CD4-positive, alpha-beta T cell treated with Interleukin-17A for 1 hour (primary cell): ENCODE data around the gene IFT88.
"Not testable (repeated sequence)": the region's sequence is repeated elsewhere in the genome, so short reads cannot be mapped to it uniquely, and the experiment has no call there.

Source experiments
- DNase-seq: peaks from one replicate; pipeline ENCODE4 v3.0.0-alpha.2; 2020

The IFT88 gene

GRCh38 chr13:20647758-20648157 is 80.8 kb downstream of the IFT88 start:
- DNase-seq: no peak

DNA sequence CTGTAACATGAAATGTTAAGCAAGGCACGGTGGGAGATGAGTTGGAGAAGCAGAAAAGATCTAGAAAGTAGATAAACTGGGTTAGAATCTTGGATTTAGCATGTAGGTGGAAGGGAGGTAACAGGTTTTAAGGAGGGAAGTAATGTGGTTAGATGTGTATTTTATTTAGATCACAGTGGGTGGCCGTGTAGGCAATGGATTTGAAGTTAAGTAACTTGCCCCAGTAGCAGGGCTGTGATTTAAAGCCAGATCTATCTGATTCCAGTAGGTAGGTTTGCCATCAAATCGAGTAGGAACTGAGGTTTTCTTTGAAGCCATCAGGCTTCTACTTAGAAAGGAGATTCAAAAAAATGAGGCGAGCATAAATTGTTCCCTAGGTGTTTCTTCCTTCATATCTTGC is 86.0 kb downstream of the IFT88 start:
- DNase-seq: no peak

GRCh38 chr13:20654156-20654555 is 87.2 kb downstream of the IFT88 start:
- DNase-seq: no peak

GRCh38 chr13:20658451-20659040 is 91.6 kb downstream of the IFT88 start:
- DNase-seq: no peak

- no peak for DNase-seq
These were observed 97.4 kb downstream of the IFT88 start for GRCh38 chr13:20664351-20664750.

- DNase-seq: no peak
These were observed 100.0 kb downstream of the IFT88 start for GRCh38 chr13:20666948-20667347.

- no peak for DNase-seq
These were observed 101.0 kb downstream of the IFT88 start for GRCh38 chr13:20667857-20668437.

DNA sequence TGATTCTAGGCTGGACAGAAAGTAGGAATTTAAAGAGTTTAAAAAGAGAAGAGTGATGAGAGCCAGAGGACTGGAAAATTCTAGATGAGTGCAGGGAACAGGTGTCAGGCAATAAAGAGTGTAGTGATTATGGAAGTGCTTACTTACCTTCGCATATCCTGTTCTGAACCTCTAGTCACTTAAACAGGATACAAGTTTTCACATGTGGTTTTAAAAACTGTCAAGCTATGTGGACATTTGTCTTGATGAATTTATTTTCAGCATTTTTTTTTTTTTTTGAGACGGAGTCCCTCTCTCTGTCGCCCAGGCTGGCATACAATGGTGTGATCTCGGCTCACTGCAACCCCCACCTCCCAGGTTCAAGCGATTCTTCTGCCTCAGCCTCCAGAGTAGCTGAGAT is 102.2 kb downstream of the IFT88 start:
- peak; percentile 18 for DNase-seq

DNA sequence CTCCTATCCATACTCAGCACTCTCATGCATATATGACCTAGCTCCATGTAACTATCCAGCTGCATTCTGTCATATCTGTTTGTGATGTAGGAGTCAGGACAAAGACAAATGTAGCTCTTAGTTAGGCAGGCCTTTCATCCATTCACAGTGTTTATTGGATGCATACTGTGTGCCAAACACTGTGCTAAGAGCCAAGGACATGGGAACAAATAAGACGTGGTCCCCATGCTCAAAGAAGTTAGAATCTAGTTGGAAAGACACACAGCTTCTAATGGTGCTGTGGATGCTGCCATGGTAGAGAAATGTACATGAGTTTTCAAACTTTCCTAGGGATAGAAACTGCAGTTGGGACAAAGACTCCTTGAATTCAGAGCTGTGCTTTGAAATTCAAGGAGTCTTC is 104.8 kb downstream of the IFT88 start:
- DNase-seq: no peak

GRCh38 chr13:20672772-20673171 is 105.8 kb downstream of the IFT88 start:
- no peak for DNase-seq

- DNase-seq: no peak
These were observed 106.8 kb downstream of the IFT88 start for GRCh38 chr13:20673715-20674114.

DNA sequence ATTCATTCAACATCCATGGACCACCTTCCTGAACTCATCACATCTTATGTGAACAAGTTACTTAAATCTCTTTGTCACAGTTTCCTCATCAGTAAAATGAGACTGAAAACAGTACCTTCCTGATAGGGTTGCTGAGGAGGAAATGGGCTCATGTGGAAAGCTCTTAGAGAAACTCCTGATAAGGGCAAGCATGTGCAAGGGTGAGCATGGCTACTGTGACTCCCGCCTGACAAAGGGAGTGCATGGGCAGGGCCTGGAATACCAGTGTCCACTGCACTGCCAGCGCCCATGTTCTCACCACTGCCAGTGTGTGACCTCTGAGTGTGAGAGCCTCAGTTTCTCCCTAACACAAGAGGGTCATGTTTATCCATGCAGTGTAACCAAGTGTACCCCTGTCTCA is 109.3 kb downstream of the IFT88 start:
- no peak for DNase-seq

GRCh38 chr13:20678606-20679005 is 111.6 kb downstream of the IFT88 start:
- DNase-seq: not testable (repeated sequence)

- no peak for DNase-seq
These were observed 112.9 kb downstream of the IFT88 start for GRCh38 chr13:20679879-20680278.

DNA sequence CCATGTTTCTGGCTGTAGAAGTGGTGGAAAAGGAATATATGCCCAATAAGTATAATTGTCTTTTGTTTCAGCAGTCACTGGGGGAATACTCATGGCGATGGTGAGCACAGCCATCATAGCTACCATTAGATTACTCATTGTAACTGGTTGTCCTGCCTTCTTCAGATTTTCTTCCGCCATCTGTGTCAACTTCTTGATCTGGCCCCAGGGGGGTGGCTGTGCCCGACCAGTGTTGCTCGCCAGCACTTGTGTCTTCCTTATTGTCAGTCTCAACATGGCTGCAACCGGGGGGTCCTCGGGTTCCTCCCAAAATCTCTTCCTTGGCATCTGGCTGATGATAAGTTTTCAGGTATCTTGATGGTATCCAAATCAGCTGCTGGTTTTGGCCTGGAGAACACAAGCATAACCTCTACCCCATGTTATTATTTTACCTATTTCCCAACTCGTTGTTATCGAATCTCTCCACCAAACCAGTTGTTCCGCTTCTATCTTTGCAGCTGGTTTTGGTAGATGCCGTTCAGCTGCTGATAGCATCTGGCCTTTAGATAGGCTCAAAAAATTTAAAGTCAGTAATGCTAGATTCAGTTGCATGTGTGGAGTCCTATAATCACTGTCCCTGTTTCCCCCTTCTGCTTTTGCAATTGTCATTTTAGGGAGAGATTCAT is 113.6 kb downstream of the IFT88 start:
- no peak for DNase-seq

DNA sequence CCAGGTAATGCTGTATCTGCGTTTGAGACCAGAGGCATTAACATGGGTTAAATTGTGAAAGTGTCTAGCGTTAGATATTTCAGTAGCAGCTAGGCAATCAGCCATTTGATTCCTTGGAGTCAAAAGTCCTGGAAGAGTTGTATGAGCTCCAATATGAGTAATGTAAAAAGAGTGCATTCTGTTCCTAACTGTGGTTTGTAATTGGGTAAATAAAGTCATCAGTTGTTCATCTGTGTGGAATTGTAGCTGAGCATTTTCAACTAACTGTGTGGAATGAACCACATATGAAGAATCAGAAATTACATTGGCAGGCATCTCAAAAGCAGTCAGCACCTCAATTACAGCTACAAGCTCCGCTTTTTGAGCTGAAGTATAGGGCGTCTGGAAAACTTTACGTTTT is 114.5 kb downstream of the IFT88 start:
- not testable (repeated sequence) for DNase-seq

GRCh38 chr13:20682061-20682460 is 115.1 kb downstream of the IFT88 start:
- no peak for DNase-seq

DNA sequence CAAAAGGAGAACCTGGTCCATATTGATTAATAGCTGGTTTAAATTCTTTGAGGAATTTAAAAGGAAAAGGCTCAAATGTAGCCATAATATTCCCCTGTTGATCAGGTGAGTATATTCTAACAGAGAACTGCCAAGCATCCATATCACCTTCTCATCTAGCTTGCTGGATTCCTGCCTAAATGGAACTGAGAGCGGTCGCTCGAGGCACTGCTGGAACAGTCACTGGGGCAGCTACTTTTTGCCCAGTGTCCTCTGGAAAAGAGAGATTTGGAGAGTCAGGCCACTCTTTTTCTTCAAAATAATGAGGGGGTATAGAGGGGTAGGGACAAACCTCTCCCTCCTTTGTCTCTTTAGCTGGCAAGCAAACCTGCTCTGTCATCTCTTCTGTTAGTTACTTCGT is 117.1 kb downstream of the IFT88 start:
- no peak for DNase-seq

DNA sequence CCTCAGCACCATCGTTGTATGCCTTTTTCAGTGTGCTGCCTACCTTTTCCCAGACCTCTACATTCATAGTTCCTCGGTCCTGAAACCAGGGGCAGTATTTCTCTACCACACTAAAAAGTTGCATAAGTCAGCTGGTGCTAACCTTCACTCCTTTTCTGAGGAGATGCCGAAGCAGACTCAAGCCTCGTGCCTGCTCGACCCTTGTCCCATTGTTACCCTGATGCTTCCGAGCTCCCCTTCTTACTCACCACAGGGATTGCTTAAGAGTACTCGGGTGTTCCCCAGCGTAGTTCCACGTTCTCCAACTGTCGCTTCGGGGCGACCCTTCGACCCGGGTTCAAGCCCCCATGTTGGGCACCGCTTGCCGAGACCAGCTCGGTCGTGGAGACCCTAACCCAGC is 117.6 kb downstream of the IFT88 start:
- no peak for DNase-seq

- no peak for DNase-seq
These were observed 118.1 kb downstream of the IFT88 start for GRCh38 chr13:20685092-20685491.

DNA sequence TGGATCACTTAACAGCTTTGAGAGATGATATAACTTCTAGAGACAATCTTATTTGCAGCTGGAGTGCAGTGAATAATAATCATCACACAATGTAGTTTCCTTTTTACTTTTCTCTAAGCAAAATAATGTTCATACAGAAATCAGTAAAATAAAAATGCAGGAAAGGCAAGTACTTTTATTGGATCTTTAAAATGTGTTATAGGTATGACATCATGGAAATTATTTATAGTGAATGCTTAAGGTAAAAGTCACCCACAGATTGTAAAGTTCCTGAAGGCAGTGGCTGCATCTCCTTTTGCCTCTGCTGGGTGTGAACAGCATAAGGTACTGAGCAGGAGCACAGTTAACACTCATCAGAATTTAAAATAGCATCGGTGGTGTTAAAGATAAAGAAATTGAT is 119.2 kb downstream of the IFT88 start:
- DNase-seq: no peak

- no peak for DNase-seq
These were observed 120.1 kb downstream of the IFT88 start for GRCh38 chr13:20686863-20687579.

- DNase-seq: no peak
These were observed 122.3 kb downstream of the IFT88 start for GRCh38 chr13:20689291-20689690.

DNA sequence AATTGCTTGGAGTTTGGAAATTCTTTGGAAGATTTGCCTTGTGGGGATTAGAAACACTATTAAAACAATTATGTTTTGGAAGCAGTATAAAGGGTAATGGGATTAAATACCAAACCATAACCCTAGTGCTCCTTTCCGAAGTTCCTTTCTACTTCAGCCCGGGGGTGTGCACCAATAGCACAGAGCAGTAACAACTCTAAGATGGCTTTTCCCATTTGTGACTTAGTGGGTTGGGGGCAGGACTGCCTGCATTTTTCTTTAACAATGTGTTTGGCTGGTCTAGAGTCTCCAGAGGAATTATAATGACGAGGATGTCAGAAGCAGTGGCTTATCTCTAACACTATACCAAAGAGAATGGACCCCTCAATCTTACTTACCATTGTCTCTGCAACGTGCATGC is 124.7 kb downstream of the IFT88 start:
- no peak for DNase-seq
